GM18868 (cell line): ENCODE measurements around the gene FOXC1.

Experiments used
- ATAC-seq: cut with Tn5 transposase; IDR thresholded peaks from one replicate; pipeline ENCODE4 v1.9.1; 2021; ENCODE audit warnings: mild to moderate bottlenecking, moderate library complexity; ENCODE audit not compliant: unreplicated experiment

FOXC1 gene

GRCh38 chr6:1598886-1599285 lies 10.8 kb upstream of the FOXC1 start:
- no peak for ATAC-seq

- ATAC-seq = no peak
Measured at GRCh38 chr6:1599469-1599868, 10.2 kb upstream of the FOXC1 start.

GRCh38 chr6:1600063-1600763 lies 9.5 kb upstream of the FOXC1 start:
- ATAC-seq = no peak

GRCh38 chr6:1600764-1601157 lies 9.0 kb upstream of the FOXC1 start:
- ATAC-seq = no peak

GRCh38 chr6:1601158-1602048 lies 8.3 kb upstream of the FOXC1 start:
- ATAC-seq = no peak

- no peak for ATAC-seq
Measured at GRCh38 chr6:1602049-1602713, 7.5 kb upstream of the FOXC1 start.

- no peak for ATAC-seq
Measured at GRCh38 chr6:1603708-1604107, 6.0 kb upstream of the FOXC1 start.

- ATAC-seq = peak; percentile 64
Measured at GRCh38 chr6:1604158-1605003, 5.3 kb upstream of the FOXC1 start.

GRCh38 chr6:1605004-1605892 lies 4.5 kb upstream of the FOXC1 start:
- ATAC-seq = no peak

- ATAC-seq = no peak
Measured at GRCh38 chr6:1605893-1606779, 3.6 kb upstream of the FOXC1 start.

GRCh38 chr6:1606780-1607515 lies 2.8 kb upstream of the FOXC1 start:
- no peak for ATAC-seq

GRCh38 chr6:1607516-1608221 lies 2.0 kb upstream of the FOXC1 start:
- ATAC-seq = no peak

GRCh38 chr6:1608222-1609040 lies 1.3 kb upstream of the FOXC1 start:
- no peak for ATAC-seq

GRCh38 chr6:1609041-1609647 lies 571 bp upstream of the FOXC1 start:
- ATAC-seq = peak; percentile 2

GRCh38 chr6:1610497-1611321 lies 994 bp downstream of the FOXC1 start:
- ATAC-seq = peak; percentile 15

- no peak for ATAC-seq
Measured at GRCh38 chr6:1611322-1611571, 1.5 kb downstream of the FOXC1 start.
